ENCODE results near the gene INSM1. TPM values are rescaled to one million over a fixed set of nuclear protein-coding genes. Genes with fewer than 3 reads are reported as not detected.

INSM1 gene
- total RNA-seq, 1 experiment from 2014 or later = 3.3 TPM

GRCh38 chr20:20395903-20396568 lies 28.1 kb downstream of the INSM1 start:
- ATAC-seq = peak; percentile 57
- H3K4me3 Mint-ChIP-seq = no peak overlapping the region
- no peak for TF ChIP-seq NFE2L1 (CRISPR knock-in tag; IDR thresholded peaks at IDR 0.05)
- 0 out of 2 replicates have a peak, but pooled peaks have one; percentile 8 for TF ChIP-seq PRDM15 (CRISPR knock-in tag; IDR thresholded peaks at IDR 0.05)
- no peak for TF ChIP-seq JAZF1 (CRISPR knock-in tag; IDR thresholded peaks at IDR 0.05)
- TF ChIP-seq STAT6 (CRISPR knock-in tag; conservative IDR thresholded peaks at IDR 0.05; ENCODE audit: low read depth) = no peak
- TF ChIP-seq ZNF416 (CRISPR knock-in tag; IDR thresholded peaks at IDR 0.05) = no peak
- TF ChIP-seq ZNF121 (CRISPR knock-in tag; IDR thresholded peaks at IDR 0.05) = no peak
- TF ChIP-seq IRF2 (CRISPR knock-in tag; IDR thresholded peaks at IDR 0.05; ENCODE audit: borderline replicate concordance, low read depth) = no peak
- TF ChIP-seq FOXK1 (CRISPR knock-in tag; IDR thresholded peaks at IDR 0.05) = no peak
- no peak for TF ChIP-seq ZBTB43 (CRISPR knock-in tag; IDR thresholded peaks at IDR 0.05)
- no peak for TF ChIP-seq ERG (CRISPR knock-in tag; IDR thresholded peaks at IDR 0.05)
- TF ChIP-seq NR1H2 (CRISPR knock-in tag; IDR thresholded peaks at IDR 0.05) = no peak
- TF ChIP-seq RELA (CRISPR knock-in tag; IDR thresholded peaks at IDR 0.05; ENCODE audit: borderline replicate concordance) = no peak
- no peak for TF ChIP-seq ZNF512 (CRISPR knock-in tag; IDR thresholded peaks at IDR 0.05; ENCODE audit: borderline replicate concordance)
- TF ChIP-seq KAT7 (CRISPR knock-in tag; IDR thresholded peaks at IDR 0.05; ENCODE audit: borderline replicate concordance) = no peak
- TF ChIP-seq ETV6 (CRISPR knock-in tag; IDR thresholded peaks at IDR 0.05) = no peak
- no peak for TF ChIP-seq ZNF219 (CRISPR knock-in tag; IDR thresholded peaks at IDR 0.05; ENCODE audit: borderline replicate concordance)
- no peak for TF ChIP-seq ZNF232 (CRISPR knock-in tag; IDR thresholded peaks at IDR 0.05)
- 0 out of 2 replicates have a peak, but pooled peaks have one; percentile 25 for TF ChIP-seq CREB1 (CRISPR knock-in tag; IDR thresholded peaks at IDR 0.05)
- TF ChIP-seq JUN (CRISPR knock-in tag; IDR thresholded peaks at IDR 0.05) = no peak
- no peak for TF ChIP-seq OVOL2 (CRISPR knock-in tag; IDR thresholded peaks at IDR 0.05; ENCODE audit: borderline replicate concordance)
- no peak for TF ChIP-seq ARID4B (CRISPR knock-in tag; IDR thresholded peaks at IDR 0.05; ENCODE audit: borderline replicate concordance)
- TF ChIP-seq CREM (CRISPR knock-in tag; IDR thresholded peaks at IDR 0.05) = no peak

More at GRCh38 chr20:20395903-20396568, 28.1 kb downstream of the INSM1 start:
- Mint-ChIP-seq H3K4me1 (peaks cover 15% of the 10 kb centered on the region), H3K27ac (no peak overlapping the region), H3K9me3 (no peaks in the 10 kb centered on the region), H3K36me3 (0 out of 2 replicates have a peak, but pooled peaks cover 8% of the 10 kb centered on the region), H3K27me3 (ENCODE audit: low read depth) (no peaks in the 10 kb centered on the region)
- peak; percentile 25 for DNase-seq (ENCODE audit: low spot score)
- POLR2A ChIA-PET = no interaction called here
- CTCF ChIA-PET = interaction anchor here (1.6 kb wide), 1 partner anchor 11 kb away, joined by 5 read pairs; no protein-coding TSS in a partner anchor

Data from WTC11 (cell line).